ENCODE measurements around the gene PHAX.
"Not testable (repeated sequence)": the region's sequence is repeated elsewhere in the genome, so short reads cannot be mapped to it uniquely, and the experiment has no call there.

PHAX gene

GRCh38 chr5:126659805-126660482 lies 59.2 kb downstream of the PHAX start:
- DNase-seq: no peak

DNA sequence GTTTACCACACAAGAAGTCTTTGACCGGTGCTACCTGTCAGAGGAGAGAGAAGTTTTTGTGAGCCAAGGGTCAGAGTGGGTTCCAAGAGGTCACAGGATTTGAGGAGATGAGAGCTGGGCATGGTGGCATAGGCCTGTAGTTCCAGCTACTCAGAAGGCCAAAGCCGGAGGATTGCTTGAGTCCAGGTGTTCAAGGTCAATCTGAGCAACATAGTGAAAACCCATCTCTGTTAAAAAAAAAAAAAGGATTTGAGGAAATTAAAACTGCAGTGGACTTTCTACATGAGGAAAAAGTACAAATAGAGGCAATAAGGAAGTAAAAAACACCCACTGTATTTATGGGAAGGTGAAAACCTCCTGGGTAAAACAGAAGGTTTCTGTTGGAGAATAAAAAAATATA lies 63.8 kb downstream of the PHAX start:
- DNase-seq: no peak

- not testable (repeated sequence) for DNase-seq
Observed at GRCh38 chr5:126670109-126670508, 69.4 kb downstream of the PHAX start.

DNA sequence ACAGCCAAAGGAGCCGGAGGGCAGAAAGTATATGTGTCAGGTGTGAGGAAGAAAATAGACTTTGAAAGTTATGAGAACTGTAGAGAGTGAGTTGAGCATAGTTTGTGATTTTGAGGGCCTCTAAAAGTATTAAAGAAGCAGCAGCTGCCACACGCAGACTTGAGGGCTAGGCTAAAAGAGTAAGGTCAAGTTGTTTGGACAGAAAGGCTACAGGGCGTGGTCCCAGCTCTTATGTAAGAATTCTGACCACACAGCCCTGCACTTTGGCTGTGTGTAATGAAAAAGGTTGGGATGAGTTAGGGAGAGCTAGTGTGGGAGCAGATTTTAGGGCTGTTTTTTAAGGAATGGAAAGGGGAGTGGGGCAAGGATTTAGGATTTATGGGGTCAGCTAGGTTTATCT lies 70.9 kb downstream of the PHAX start:
- DNase-seq: not testable (repeated sequence)

DNA sequence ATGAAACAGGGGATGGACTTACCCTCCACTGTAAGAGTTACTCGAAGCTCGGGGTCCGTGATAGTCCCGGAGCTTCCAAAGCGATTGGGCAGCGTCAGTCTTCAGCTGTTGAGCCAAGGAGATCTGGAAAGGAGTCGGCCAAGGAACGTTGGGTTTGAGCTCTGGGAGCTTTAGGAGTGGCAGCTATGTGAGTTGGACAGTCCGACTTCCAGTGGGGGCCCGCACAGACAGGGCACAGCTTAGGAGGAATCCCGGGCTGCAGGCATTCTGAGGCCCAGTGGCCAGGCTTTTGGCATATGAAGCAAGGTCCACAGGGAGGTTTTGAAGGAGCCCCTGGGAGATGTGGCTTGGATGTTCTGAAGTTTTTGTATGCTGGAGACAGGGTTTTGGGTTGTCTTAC lies 72.7 kb downstream of the PHAX start:
- no peak for DNase-seq

GRCh38 chr5:126674145-126674544 lies 73.4 kb downstream of the PHAX start:
- DNase-seq: no peak

GRCh38 chr5:126675338-126675737 lies 74.6 kb downstream of the PHAX start:
- DNase-seq: no peak

DNA sequence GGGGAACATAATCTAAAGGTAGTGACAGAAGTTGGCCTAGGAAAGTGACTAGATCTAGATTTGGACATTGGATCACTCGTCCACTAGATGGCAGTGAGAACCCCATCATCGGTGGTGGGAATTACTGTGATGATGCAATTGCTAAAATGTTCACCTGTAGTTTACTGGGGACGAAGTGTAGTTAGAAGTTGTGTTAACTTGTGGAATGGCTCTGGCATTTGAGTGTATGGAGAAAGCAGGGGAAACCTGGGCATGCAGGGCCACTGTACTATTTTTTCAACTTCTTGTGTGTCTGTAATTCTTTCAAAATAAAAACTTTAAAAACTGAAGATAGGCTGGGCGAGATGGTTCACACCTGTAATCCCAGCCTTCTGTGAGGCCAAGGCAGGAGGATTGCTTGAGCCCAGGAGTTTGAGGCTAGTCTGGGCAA lies 75.5 kb downstream of the PHAX start:
- DNase-seq: peak; percentile 40
